HG03108 (cell line): ENCODE data around the gene SPATA16.

Experiments
- ATAC-seq: cut with Tn5 transposase; IDR thresholded peaks from one replicate; pipeline ENCODE4 v1.9.1; 2021; ENCODE audit warnings: moderate library complexity; ENCODE audit not compliant: unreplicated experiment

Gene SPATA16

GRCh38 chr3:173007079-173007723 lies 133.8 kb downstream of the SPATA16 start:
- no peak for ATAC-seq

- no peak for ATAC-seq
Measured at GRCh38 chr3:173006006-173006405, 135.0 kb downstream of the SPATA16 start.

GRCh38 chr3:173004681-173005080 lies 136.4 kb downstream of the SPATA16 start:
- no peak for ATAC-seq

GRCh38 chr3:173003956-173004355 lies 137.1 kb downstream of the SPATA16 start:
- ATAC-seq, result no peak

DNA sequence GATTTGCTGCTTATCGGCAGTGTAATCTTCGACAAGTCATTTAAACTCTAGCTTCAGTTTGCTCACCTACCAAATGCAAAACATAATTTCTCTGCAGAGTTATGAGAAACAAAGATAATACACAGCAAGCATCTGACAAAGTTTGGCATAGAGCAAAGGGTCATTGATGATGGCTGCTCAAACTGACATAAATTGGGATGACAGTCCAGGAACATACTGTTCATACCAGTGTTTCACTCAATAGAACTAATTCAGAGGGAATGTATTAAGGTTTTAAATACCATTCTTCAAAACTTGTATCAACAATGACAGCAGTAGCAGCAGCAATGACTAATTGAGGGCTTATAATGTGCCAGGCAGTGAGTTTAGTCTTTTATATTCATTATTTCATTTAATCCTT lies 137.6 kb downstream of the SPATA16 start:
- ATAC-seq, result no peak

DNA sequence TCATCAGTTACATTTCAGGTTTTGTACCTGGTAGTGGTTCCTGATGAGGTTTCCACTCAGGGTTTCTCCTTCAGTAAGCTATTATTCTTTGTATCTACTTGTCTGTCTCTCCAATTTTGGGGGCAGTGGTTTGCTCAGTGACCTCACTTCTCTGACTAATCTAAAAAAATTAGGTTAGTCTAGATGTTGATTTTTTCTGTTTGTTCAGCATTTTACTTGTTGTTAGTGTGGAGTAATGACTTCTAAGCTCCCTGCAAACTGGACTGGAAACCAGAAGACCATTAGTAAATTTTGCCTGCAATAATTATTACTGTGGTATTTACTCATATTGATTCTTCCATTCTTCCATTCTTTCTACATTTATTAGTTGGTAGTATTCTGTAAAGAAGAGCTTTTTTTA lies 139.4 kb downstream of the SPATA16 start:
- no peak for ATAC-seq

- ATAC-seq, result no peak
Measured at GRCh38 chr3:173000553-173000952, 140.5 kb downstream of the SPATA16 start.

GRCh38 chr3:172993412-172993811 lies 147.6 kb downstream of the SPATA16 start:
- ATAC-seq, result no peak

GRCh38 chr3:172991424-172991996 lies 149.5 kb downstream of the SPATA16 start:
- no peak for ATAC-seq

DNA sequence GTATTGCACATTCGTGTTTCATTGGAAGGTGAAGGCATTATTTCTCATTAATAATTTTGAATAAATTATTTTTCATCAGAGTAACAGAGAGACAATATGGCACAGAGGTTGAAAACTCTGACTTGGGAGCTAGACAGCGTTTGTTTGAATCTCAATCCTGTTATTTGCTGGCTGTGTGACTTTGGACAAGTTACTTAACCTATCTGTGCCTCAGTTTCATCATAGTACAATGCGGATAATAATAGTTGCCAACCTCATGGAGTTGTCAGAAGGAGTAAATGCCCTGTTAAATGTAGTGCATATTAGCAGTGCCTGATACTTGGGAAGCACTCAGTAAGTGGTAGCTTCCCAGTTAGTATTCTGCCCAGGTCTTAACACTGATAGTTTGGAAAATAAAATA lies 151.7 kb downstream of the SPATA16 start:
- ATAC-seq, result no peak

DNA sequence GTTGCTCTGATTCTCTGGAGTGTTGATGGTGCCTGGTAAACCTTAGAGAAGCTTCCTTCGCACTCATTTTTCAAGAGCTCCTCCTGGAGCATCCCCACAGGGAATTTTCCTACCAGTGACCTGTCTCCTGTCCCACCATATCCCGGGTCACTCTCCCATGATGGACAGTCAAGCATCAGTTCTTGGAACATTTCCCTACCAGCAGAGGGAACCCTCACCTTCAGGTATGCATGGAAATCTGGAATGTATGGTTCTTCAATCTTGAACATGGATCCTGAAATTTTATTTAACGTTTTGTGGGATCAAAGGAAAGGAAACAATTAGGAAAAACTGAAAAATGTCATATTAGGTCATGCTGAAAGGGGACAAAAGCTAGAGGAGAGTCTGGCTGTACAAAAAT lies 153.8 kb downstream of the SPATA16 start:
- no peak for ATAC-seq

DNA sequence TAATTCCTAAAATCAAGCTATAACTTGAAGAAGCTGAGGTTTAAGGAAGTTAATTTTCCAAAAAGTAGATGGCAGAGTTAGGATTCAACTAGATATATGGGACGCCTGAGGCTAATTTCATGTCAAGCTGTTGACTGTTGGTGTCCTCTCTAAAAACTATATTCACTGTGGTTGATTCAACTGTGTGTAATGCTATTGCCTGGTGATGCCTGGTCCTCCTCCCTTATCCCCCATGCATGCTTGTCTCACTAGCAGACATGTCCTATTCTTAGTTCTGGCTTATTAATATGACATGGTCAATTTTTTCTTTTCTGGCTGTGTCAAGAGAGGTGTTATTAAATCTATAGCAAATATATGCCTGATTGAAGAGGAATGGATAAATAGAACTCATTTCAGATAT lies 156.1 kb downstream of the SPATA16 start:
- no peak for ATAC-seq

DNA sequence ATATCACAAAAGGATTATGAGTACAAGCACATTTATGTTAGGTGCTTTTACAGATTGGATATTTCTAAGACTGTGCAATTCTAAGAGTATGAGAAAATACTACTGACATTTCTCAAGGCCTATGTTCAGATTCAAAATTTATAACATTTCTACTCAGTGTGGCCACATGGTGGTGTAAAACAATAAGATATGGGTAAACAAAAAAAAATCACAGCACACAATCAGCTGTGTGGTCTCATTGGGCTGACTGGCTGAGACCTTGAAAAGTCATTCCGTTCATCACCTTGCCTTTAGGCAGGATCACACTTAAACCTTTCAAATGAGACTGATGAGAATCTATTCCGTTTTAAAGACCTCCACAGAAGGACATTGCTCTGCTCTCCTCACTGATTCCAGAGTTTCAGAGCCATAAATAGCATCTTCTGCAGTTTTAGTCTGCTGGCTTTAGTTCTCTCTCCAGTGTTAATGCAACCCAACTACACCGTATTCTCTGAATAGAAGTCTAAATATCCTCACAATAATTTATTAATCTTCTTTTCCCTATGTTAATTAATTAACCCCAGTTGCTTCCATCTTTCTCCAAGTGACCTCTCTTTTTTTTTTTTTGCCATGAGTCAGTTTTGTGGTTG lies 158.2 kb downstream of the SPATA16 start:
- ATAC-seq, result no peak

DNA sequence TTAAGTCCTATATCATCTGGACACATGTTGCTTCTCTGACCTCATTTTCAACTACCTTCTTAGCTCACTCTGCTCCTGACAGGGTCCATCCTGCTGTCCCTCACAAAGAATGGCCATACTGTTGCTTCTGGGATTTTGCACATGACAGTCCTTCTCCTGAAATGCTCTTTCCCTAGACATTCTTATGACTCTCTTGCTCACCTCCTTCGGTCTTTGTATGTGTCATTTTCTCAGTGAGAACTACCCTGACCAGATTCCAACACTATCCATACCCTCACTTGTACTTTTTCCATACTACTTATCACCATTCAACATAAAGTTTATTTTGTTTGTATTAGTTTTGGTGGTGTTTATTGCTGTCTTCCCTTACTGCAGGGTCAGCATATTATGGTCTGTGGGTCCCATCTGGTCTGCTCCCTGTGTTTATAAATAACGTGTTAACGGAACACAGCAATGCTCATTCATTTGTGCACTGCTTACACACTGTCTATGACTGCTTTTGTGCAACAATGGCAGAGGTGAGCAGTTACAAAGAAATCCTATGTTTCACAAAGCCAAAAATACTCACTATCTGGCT lies 159.5 kb downstream of the SPATA16 start:
- no peak for ATAC-seq

GRCh38 chr3:172980849-172981248 lies 160.2 kb downstream of the SPATA16 start:
- no peak for ATAC-seq

DNA sequence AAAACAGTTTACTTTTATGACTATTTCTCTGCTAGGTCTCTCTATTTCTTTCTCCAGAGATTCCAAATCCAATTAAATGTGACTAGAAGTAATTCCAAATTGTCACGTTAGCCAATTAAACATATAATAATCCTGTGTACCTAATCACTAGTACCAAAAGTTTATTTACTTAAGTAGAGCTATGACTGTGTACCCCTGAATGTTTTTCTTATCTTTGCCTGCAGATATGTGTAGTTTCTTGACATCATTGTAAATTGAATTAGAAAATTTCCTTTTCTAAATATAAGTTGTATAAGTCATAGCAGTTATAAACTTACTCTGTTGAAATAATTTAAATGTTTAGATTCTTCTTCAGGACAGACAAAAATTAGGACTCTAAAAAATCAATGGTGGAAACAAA lies 163.3 kb downstream of the SPATA16 start:
- ATAC-seq, result no peak

DNA sequence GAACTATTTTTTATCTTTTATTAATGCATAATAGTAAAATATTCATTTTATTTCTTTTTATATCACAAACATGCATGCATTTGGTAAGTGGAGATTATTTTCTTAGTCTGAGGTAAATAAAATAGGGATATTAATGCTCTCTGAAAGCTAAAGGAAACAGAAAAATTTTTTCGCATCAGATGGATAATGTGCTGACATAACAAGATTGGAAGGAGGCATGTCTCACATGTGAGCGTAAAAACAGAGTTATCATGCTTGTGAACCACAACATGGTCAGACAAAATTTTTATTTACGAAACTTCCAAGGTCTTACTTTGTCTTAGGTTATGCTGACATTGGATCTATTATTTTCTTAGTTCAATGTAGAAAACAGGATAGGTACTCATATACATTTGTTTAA lies 166.1 kb downstream of the SPATA16 start:
- no peak for ATAC-seq

DNA sequence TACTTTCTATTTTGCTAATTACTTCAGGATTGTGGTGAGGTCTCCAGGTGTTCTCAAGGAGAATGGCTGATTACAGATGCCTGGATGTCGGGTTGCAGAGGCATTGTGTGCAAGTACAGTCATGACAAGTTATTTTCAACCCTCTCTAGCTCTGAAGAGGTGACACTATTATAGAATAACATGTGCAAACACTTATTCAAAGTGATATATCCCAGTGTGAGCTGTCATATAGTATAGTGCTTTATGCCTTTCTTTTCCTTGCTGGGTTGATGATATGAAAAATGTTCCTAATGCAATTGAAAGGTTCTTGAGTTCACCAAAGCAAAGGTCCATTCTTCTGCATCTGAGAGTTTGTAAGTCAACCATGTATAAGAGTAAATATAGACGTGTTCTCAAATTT lies 167.2 kb downstream of the SPATA16 start:
- ATAC-seq, result no peak

GRCh38 chr3:172972717-172973116 lies 168.3 kb downstream of the SPATA16 start:
- no peak for ATAC-seq

- no peak for ATAC-seq
Measured at GRCh38 chr3:172972067-172972466, 169.0 kb downstream of the SPATA16 start.

DNA sequence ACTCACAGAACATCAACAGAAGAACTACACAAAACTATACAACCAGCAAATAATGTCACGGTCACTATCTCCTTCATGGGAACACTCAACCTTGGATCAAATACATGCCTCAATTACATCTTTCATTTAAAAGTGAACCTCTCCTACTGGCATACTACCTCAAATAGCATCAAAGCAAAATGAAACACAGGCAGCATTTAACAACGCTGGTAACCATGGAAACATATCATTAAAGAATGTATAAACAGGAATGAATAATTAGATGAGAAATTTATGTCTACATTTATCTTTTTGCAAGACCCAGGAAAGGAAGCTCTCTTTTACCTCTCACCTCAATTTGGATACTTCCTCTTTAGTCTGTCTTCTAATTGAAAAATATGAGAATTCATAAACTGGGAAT lies 172.4 kb downstream of the SPATA16 start:
- no peak for ATAC-seq

- ATAC-seq, result no peak
Measured at GRCh38 chr3:172965256-172965655, 175.8 kb downstream of the SPATA16 start.
